IPS-20b (cell line): ENCODE data around the gene XXYLT1.

Experiments
- H3K27ac ChIP-seq: one replicate; pipeline ENCODE4 v1.5.1; 2013; ENCODE audit warnings: low read length
- H3K27me3 ChIP-seq: 2 replicates; pipeline ENCODE4 v1.6.1; 2013; ENCODE audit warnings: mild to moderate bottlenecking, low read length, inconsistent platforms; ENCODE audit not compliant: insufficient read depth
- H3K36me3 ChIP-seq: 2 replicates; pipeline ENCODE4 v1.6.1; 2013; ENCODE audit warnings: low read depth, mild to moderate bottlenecking, inconsistent platforms, low read length, moderate library complexity; ENCODE audit not compliant: insufficient read depth
- H3K4me1 ChIP-seq: 2 replicates; pipeline ENCODE4 v1.6.1; 2013; ENCODE audit warnings: mild to moderate bottlenecking, control low read depth, inconsistent platforms, low read length, moderate library complexity; ENCODE audit not compliant: insufficient read depth
- H3K4me3 ChIP-seq: 2 replicates; pipeline ENCODE4 v1.5.1; 2013; ENCODE audit warnings: mild to moderate bottlenecking, low read length, inconsistent platforms
- H3K9ac ChIP-seq: 2 replicates; pipeline ENCODE4 v1.6.1; 2013; ENCODE audit warnings: low read depth, mild to moderate bottlenecking, inconsistent platforms, low read length, moderate library complexity
- H3K9me3 ChIP-seq: 2 replicates; pipeline ENCODE4 v1.6.1; 2013; ENCODE audit warnings: mild to moderate bottlenecking, low read depth, low read length, inconsistent platforms; ENCODE audit not compliant: insufficient read depth

The XXYLT1 gene

GRCh38 chr3:195073866-195074860 is 196.8 kb downstream of the XXYLT1 start:
- no peak overlapping the region for H3K9ac ChIP-seq
- no peak overlapping the region for H3K27ac ChIP-seq
- no peak overlapping the region for H3K4me3 ChIP-seq

GRCh38 chr3:195072916-195073564 is 197.9 kb downstream of the XXYLT1 start:
- H3K9me3 ChIP-seq = no peaks in the 10 kb centered on the region
- peaks cover 18% of the 10 kb centered on the region for H3K36me3 ChIP-seq
- H3K4me3 ChIP-seq = no peak overlapping the region
- H3K27ac ChIP-seq = no peak overlapping the region
- no peaks in the 10 kb centered on the region for H3K4me1 ChIP-seq
- H3K27me3 ChIP-seq = no peaks in the 10 kb centered on the region
- H3K9ac ChIP-seq = no peak overlapping the region

More at GRCh38 chr3:195073866-195074860, 196.8 kb downstream of the XXYLT1 start:
- Histone ChIP-seq H3K4me1 (no peaks in the 10 kb centered on the region), H3K9me3 (no peaks in the 10 kb centered on the region), H3K36me3 (peaks cover 7% of the 10 kb centered on the region), H3K27me3 (no peaks in the 10 kb centered on the region)

GRCh38 chr3:195071916-195072820 is 198.8 kb downstream of the XXYLT1 start:
- no peaks in the 10 kb centered on the region for H3K27me3 ChIP-seq
- no peaks in the 10 kb centered on the region for H3K4me1 ChIP-seq
- no peak overlapping the region for H3K27ac ChIP-seq
- no peaks in the 10 kb centered on the region for H3K9me3 ChIP-seq
- H3K4me3 ChIP-seq = no peak overlapping the region
- H3K36me3 ChIP-seq = peaks cover 24% of the 10 kb centered on the region
- no peak overlapping the region; the same call in 1 of the 2 replicates for H3K9ac ChIP-seq

GRCh38 chr3:195071011-195071728 is 199.8 kb downstream of the XXYLT1 start:
- H3K27ac ChIP-seq = no peak overlapping the region
- H3K4me3 ChIP-seq = no peak overlapping the region
- H3K9me3 ChIP-seq = no peaks in the 10 kb centered on the region
- H3K36me3 ChIP-seq = peaks cover 24% of the 10 kb centered on the region
- H3K27me3 ChIP-seq = no peaks in the 10 kb centered on the region
- no peaks in the 10 kb centered on the region for H3K4me1 ChIP-seq
- no peak overlapping the region for H3K9ac ChIP-seq

GRCh38 chr3:195070336-195070735 is 200.6 kb downstream of the XXYLT1 start:
- Histone ChIP-seq H3K4me1 (no peaks in the 10 kb centered on the region), H3K36me3 (peaks cover 24% of the 10 kb centered on the region)

GRCh38 chr3:195069501-195070251 is 201.3 kb downstream of the XXYLT1 start:
- H3K4me3 ChIP-seq = no peak overlapping the region
- peaks cover 24% of the 10 kb centered on the region for H3K36me3 ChIP-seq
- no peaks in the 10 kb centered on the region for H3K4me1 ChIP-seq
- no peaks in the 10 kb centered on the region for H3K27me3 ChIP-seq
- H3K9ac ChIP-seq = no peak overlapping the region
- H3K27ac ChIP-seq = no peak overlapping the region
- no peaks in the 10 kb centered on the region for H3K9me3 ChIP-seq

More at GRCh38 chr3:195070336-195070735, 200.6 kb downstream of the XXYLT1 start:
- H3K4me3 ChIP-seq = no peak overlapping the region
- H3K27me3 ChIP-seq = no peaks in the 10 kb centered on the region
- H3K9me3 ChIP-seq = no peaks in the 10 kb centered on the region
- no peak overlapping the region for H3K27ac ChIP-seq
- no peak overlapping the region; the same call in 1 of the 2 replicates for H3K9ac ChIP-seq

- Histone ChIP-seq H3K27me3 (no peaks in the 10 kb centered on the region), H3K36me3 (peaks cover 24% of the 10 kb centered on the region), H3K4me3 (no peak overlapping the region), H3K9me3 (no peaks in the 10 kb centered on the region), H3K4me1 (no peaks in the 10 kb centered on the region), H3K9ac (no peak overlapping the region), H3K27ac (no peak overlapping the region)
Measured at GRCh38 chr3:195068084-195069080, 202.6 kb downstream of the XXYLT1 start.

GRCh38 chr3:195066441-195066841 is 204.5 kb downstream of the XXYLT1 start:
- peaks cover 24% of the 10 kb centered on the region for H3K36me3 ChIP-seq
- H3K4me3 ChIP-seq = no peak overlapping the region
- H3K27ac ChIP-seq = no peak overlapping the region
- H3K9ac ChIP-seq = no peak overlapping the region
- no peaks in the 10 kb centered on the region for H3K27me3 ChIP-seq
- no peaks in the 10 kb centered on the region for H3K4me1 ChIP-seq
- H3K9me3 ChIP-seq = no peaks in the 10 kb centered on the region

- no peak overlapping the region for H3K4me3 ChIP-seq
- H3K4me1 ChIP-seq = no peaks in the 10 kb centered on the region
- H3K27ac ChIP-seq = no peak overlapping the region
- no peak overlapping the region for H3K9ac ChIP-seq
- H3K36me3 ChIP-seq = peaks cover 24% of the 10 kb centered on the region
- H3K27me3 ChIP-seq = no peaks in the 10 kb centered on the region
- no peaks in the 10 kb centered on the region for H3K9me3 ChIP-seq
Measured at GRCh38 chr3:195065864-195066185, 205.1 kb downstream of the XXYLT1 start.
